IMR-90 (cell line): ENCODE data around the gene QSOX2. TPM values are rescaled to one million over a fixed set of nuclear protein-coding genes. Genes with fewer than 3 reads are reported as not detected.

ENCODE experiments used
- ATAC-seq: fragments of 200-7000 bp; cut with Tn5 transposase; 2 replicates; pipeline ENCODE4 v1.9.1; 2020; ENCODE audit warnings: low read depth, mild to moderate bottlenecking, moderate library complexity
- BruUV-seq: library from RNA; stranded (reverse); fragments of 400-500 nt; replicated peaks from 2 replicates; lab custom pipeline; 2021; lab: Mats Ljungman, UMichigan
- CTCF ChIA-PET: fragments of 300-600 bp; formaldehyde crosslinking; extraction: SDS; loops from one replicate; lab custom pipeline; 2021; ENCODE audit warnings: antibody characterized with exemption; lab: Yijun Ruan, JAX
- POLR2A ChIA-PET: fragments of 300-600 bp; sonication (Branson Sonifier 250); formaldehyde crosslinking; loops from one replicate; lab custom pipeline; 2022; ENCODE audit warnings: antibody characterized with exemption; ENCODE audit not compliant: unreplicated experiment; lab: Charles Lee
- DNase-seq: peaks from one replicate; pipeline ENCODE4 v3.0.0; 2013
- H2AFZ ChIP-seq: replicated peaks from 2 replicates; pipeline ENCODE3; 2013; ENCODE audit warnings: low read length, mild to moderate bottlenecking; ENCODE audit not compliant: poor library complexity
- H2AK5ac ChIP-seq: 2 replicates; pipeline ENCODE4 v1.6.1; 2013; ENCODE audit warnings: low read depth, low read length, inconsistent platforms
- H2AK9ac ChIP-seq: replicated peaks from 2 replicates; pipeline ENCODE3; 2013; ENCODE audit warnings: mild to moderate bottlenecking, low read depth, low read length, moderate library complexity; ENCODE audit not compliant: poor library complexity
- H2BK120ac ChIP-seq: 2 replicates; pipeline ENCODE4 v1.6.1; 2013; ENCODE audit warnings: low read depth, low read length, inconsistent platforms
- H2BK15ac ChIP-seq: 3 replicates; pipeline ENCODE4 v1.6.1; 2013; ENCODE audit warnings: low read depth, low read length, inconsistent platforms
- H2BK20ac ChIP-seq: 2 replicates; pipeline ENCODE4 v1.6.1; 2013; ENCODE audit warnings: low read depth, mild to moderate bottlenecking, inconsistent platforms, low read length, moderate library complexity
- H2BK5ac ChIP-seq: 2 replicates; pipeline ENCODE4 v1.6.1; 2013; ENCODE audit warnings: mild to moderate bottlenecking, low read depth, low read length, inconsistent platforms; ENCODE audit not compliant: poor library complexity, severe bottlenecking
- H3K14ac ChIP-seq: replicated peaks from 2 replicates; pipeline ENCODE4 v1.6.1; 2013; ENCODE audit warnings: low read depth, low read length, inconsistent platforms
- H3K18ac ChIP-seq: 2 replicates; pipeline ENCODE4 v1.6.1; 2013; ENCODE audit warnings: low read depth, low read length, control low read depth
- H3K23ac ChIP-seq: 2 replicates; pipeline ENCODE4 v1.6.1; 2013; ENCODE audit warnings: low read depth, low read length, inconsistent platforms
- H3K27ac ChIP-seq: 2 replicates; pipeline ENCODE4 v1.5.1; 2013; ENCODE audit warnings: mild to moderate bottlenecking, control low read depth, low read length; ENCODE audit not compliant: insufficient read depth
- H3K27me3 ChIP-seq: 2 replicates; pipeline ENCODE4 v1.6.1; 2013; ENCODE audit warnings: low read length; ENCODE audit not compliant: control insufficient read depth, insufficient read depth
- H3K36me3 ChIP-seq: 2 replicates; pipeline ENCODE4 v1.6.1; 2013; ENCODE audit warnings: low read length, mixed read lengths; ENCODE audit not compliant: control insufficient read depth, insufficient read depth
- H3K4ac ChIP-seq: 2 replicates; pipeline ENCODE4 v1.6.1; 2013; ENCODE audit warnings: low read depth, low read length, inconsistent platforms
- H3K4me1 ChIP-seq: 2 replicates; pipeline ENCODE4 v1.6.1; 2013; ENCODE audit warnings: low read length, mixed read lengths; ENCODE audit not compliant: control insufficient read depth, insufficient read depth
- H3K4me2 ChIP-seq: 2 replicates; pipeline ENCODE4 v1.6.1; 2013; ENCODE audit warnings: low read depth, mild to moderate bottlenecking, control low read depth, low read length, moderate library complexity
- H3K4me3 ChIP-seq: 2 replicates; pipeline ENCODE4 v1.5.1; 2013; ENCODE audit warnings: low read depth, mild to moderate bottlenecking, control low read depth, low read length, moderate library complexity; ENCODE audit not compliant: insufficient read depth
- H3K56ac ChIP-seq: 2 replicates; pipeline ENCODE4 v1.6.1; 2013; ENCODE audit warnings: low read length, inconsistent platforms; ENCODE audit not compliant: insufficient read depth; ENCODE audit errors: extremely low read depth
- H3K79me1 ChIP-seq, 2 experiments: 2 replicates each; pipeline ENCODE4 v1.6.1; 2013; ENCODE audit warnings: low read length in 2 of 2, inconsistent platforms in 1 of 2, low read depth in 1 of 2
- H3K9ac ChIP-seq: 2 replicates; pipeline ENCODE4 v1.6.1; 2013; ENCODE audit warnings: low read depth, low read length, control low read depth
- H3K9me1 ChIP-seq: 2 replicates; pipeline ENCODE4 v1.6.1; 2013; ENCODE audit warnings: low read length, inconsistent platforms; ENCODE audit not compliant: insufficient read depth
- H3K9me3 ChIP-seq: 2 replicates; pipeline ENCODE4 v1.6.1; 2013; ENCODE audit warnings: low read length; ENCODE audit not compliant: control insufficient read depth, insufficient read depth
- H4K20me1 ChIP-seq: 2 replicates; pipeline ENCODE4 v1.6.1; 2013; ENCODE audit warnings: low read length, inconsistent platforms; ENCODE audit not compliant: insufficient read depth
- H4K5ac ChIP-seq: 2 replicates; pipeline ENCODE4 v1.6.1; 2013; ENCODE audit warnings: mild to moderate bottlenecking, low read depth, low read length, control low read depth
- H4K8ac ChIP-seq, 2 experiments: 2 replicates each; pipeline ENCODE4 v1.6.1; 2013; ENCODE audit warnings: low read depth in 2 of 2, low read length in 2 of 2, control low read depth in 1 of 2, inconsistent platforms in 1 of 2
- H4K91ac ChIP-seq: 2 replicates; pipeline ENCODE4 v1.6.1; 2013; ENCODE audit warnings: low read depth, low read length, inconsistent platforms; ENCODE audit not compliant: insufficient read depth
- CEBPB ChIP-seq: IDR thresholded peaks from 2 replicates; pipeline ENCODE4 v1.6.1; 2012; ENCODE audit warnings: low read depth, low read length, improper control_type of control experiment
- CHD1 ChIP-seq: IDR thresholded peaks from 2 replicates; pipeline ENCODE4 v1.6.1; 2012; ENCODE audit warnings: low read depth, low read length, improper control_type of control experiment
- FOS ChIP-seq: fragments of 150-350 bp; IDR thresholded peaks from 2 replicates; pipeline ENCODE4 v1.6.1; 2016; ENCODE audit warnings: low read depth, low read length
- MAFK ChIP-seq: IDR thresholded peaks from 2 replicates; pipeline ENCODE4 v1.6.1; 2012; ENCODE audit warnings: low read depth, low read length, improper control_type of control experiment
- MAZ ChIP-seq: IDR thresholded peaks from 2 replicates; pipeline ENCODE4 v1.6.1; 2012; ENCODE audit warnings: low read depth, mild to moderate bottlenecking, low read length, improper control_type of control experiment, moderate library complexity, borderline replicate concordance
- MXI1 ChIP-seq: IDR thresholded peaks from 2 replicates; pipeline ENCODE4 v1.6.1; 2012; ENCODE audit warnings: low read depth, mild to moderate bottlenecking, low read length, moderate library complexity, borderline replicate concordance
- NFE2L2 ChIP-seq: fragments of 150-350 bp; IDR thresholded peaks from 2 replicates; pipeline ENCODE4 v1.6.1; 2016; ENCODE audit warnings: low read depth, mild to moderate bottlenecking, low read length
- POLR2A ChIP-seq: IDR thresholded peaks from 2 replicates; pipeline ENCODE4 v1.6.1; 2012; ENCODE audit warnings: mild to moderate bottlenecking, low read depth, low read length
- RCOR1 ChIP-seq: IDR thresholded peaks from 2 replicates; pipeline ENCODE4 v1.6.1; 2012; ENCODE audit warnings: mild to moderate bottlenecking, low read length, improper control_type of control experiment; ENCODE audit not compliant: insufficient replicate concordance
- RFX5 ChIP-seq: IDR thresholded peaks from 2 replicates; pipeline ENCODE4 v1.8.0; 2012; ENCODE audit warnings: low read depth, mild to moderate bottlenecking, low read length, moderate library complexity
- WGBS, 2 experiments: methylation state at CpG; one replicate each; pipeline versions ENCODE4 v1.1.5 to v1.1.7; 2013; ENCODE audit warnings: missing lambda C conversion rate in 2 of 2; ENCODE audit not compliant: insufficient read length in 1 of 2; ENCODE audit errors: extremely low coverage in 2 of 2; 5-methylcytosine and 5-hydroxymethylcytosine counted together
- dilution Hi-C: fragments of 300-500 bp; cut with HindIII; formaldehyde crosslinking; loops from one replicate; pipeline ENCODE4 v1.14.3; 2018; ENCODE audit warnings: low sequenced_read_pairs; ENCODE audit not compliant: unreplicated experiment
- in situ Hi-C: fragments of 300-500 bp; cut with MboI; formaldehyde crosslinking; loops from 3 replicates; pipeline ENCODE4 v1.14.3; 2019; ENCODE audit warnings: low sequenced_read_pairs, inconsistent platforms, mixed read lengths
- intact Hi-C: fragments of 100-400 bp; cut with micrococcal nuclease; formaldehyde crosslinking; loops from 2 replicates; pipeline ENCODE4 v1.10.0; 2022
- polyA plus RNA-seq, 3 experiments: library from polyadenylated mRNA; depleted of rRNA; stranded (reverse); fragments of >200 nt; gene quantifications; 2 replicates each; pipeline ENCODE4 v1.2.3, GENCODE V29; 2012; ENCODE audit warnings: low replicate concordance in 1 of 3
- total RNA-seq: library from RNA; depleted of rRNA; stranded (reverse); fragments of >200 nt; gene quantifications from 2 replicates; pipeline ENCODE4 v1.2.3, GENCODE V29; 2012
- TF ChIP-seq, protein P1 (sequence below): fragments of 150-350 bp; IDR thresholded peaks from 2 replicates; pipeline ENCODE4 v1.6.1; 2016; ENCODE audit warnings: low read depth, mild to moderate bottlenecking, low read length, moderate library complexity, borderline replicate concordance
- TF ChIP-seq, protein P2 (sequence below): fragments of 150-350 bp; IDR thresholded peaks from 2 replicates; pipeline ENCODE4 v1.6.1; 2017; ENCODE audit warnings: mild to moderate bottlenecking, antibody characterized with exemption, low read length, low read depth

The QSOX2 gene
- total and polyA plus RNA-seq, 2 of the 4 experiments (the other 2 are of a cell fraction): 5.9 to 12.9 TPM

DNA sequence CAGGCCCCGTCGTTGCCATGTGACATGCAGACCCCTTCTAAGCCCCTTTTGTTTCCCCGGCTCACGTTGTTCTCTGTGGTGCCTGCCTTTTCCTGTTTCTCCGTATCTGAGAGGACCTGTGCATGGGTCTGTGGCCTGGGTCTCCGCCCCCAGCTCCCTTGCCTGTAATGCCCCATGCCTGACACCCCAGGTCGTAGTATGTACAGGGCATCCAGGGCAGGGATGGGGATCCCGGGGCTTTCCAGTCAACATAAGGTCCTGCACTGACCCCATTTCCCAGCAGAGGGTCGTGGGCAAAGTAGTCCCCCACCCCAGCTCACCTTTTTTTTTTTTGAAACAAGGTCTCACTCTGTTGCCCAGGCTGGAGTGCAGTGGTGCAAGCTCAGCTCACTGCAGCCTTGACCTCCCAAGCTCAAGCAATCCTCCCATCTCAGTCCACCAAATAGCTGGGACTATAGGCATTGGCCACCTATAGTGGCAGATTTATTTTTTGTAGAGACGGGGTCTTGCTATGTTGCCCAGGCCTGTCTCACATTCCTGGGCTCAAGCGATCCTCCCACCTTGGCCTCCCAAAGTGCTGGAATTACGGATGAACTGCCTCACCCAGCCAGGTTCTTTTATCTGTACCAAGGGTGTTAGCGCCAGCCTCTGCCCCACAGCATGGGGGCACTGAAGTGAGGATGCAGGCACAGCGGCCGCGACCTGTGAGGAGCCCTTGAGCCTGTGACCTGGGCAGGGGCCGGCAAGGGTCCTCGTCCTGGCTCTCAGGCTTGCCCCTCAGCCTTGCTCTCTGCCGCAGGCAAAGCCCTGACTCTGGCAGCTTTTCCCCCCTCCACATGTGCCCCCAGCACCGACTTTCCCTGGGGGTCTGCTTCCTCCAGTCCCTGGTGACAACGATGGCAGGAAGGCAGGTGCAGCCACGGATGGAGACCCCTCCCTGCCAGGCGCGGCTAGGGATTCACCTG lies 19.1 kb upstream of the QSOX2 start (continued):
- TF ChIP-seq, protein P1, sequence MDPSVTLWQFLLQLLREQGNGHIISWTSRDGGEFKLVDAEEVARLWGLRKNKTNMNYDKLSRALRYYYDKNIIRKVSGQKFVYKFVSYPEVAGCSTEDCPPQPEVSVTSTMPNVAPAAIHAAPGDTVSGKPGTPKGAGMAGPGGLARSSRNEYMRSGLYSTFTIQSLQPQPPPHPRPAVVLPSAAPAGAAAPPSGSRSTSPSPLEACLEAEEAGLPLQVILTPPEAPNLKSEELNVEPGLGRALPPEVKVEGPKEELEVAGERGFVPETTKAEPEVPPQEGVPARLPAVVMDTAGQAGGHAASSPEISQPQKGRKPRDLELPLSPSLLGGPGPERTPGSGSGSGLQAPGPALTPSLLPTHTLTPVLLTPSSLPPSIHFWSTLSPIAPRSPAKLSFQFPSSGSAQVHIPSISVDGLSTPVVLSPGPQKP: no peak
- no peak for TF ChIP-seq FOS

DNA sequence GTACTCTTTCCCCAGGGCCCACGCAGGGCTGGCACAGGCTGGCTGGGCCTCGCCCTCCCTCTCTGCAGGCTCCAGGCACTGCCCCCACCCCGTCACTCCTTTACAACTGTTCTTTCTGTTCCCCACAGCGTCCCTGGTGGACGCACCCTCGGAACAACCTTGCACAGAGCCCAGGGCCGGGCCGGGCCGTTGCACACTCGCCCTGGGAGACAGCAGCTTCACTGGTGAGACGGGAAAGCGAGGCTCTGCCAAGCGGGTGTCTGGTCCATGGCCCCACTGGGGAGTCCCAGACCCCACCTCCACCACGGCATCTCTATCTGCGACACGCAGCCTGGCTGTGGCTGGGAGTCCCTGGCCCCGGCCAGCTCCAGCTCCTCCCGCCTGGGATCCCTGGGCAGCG lies 18.4 kb upstream of the QSOX2 start:
- no peak overlapping the region for H2BK20ac ChIP-seq
- no peak overlapping the region for H2AK5ac ChIP-seq
- no peaks in the 10 kb centered on the region for H3K9me3 ChIP-seq
- no peak for DNase-seq
- H3K56ac ChIP-seq: no peak overlapping the region
- H3K4me2 ChIP-seq: no peak overlapping the region
- no peak overlapping the region for H3K23ac ChIP-seq
- in situ Hi-C loops (no loop called here), dilution Hi-C loops (no loop called here), intact Hi-C loops (no loop called here)
- H2AFZ ChIP-seq: no peak overlapping the region
- ChIA-PET POLR2A (no interaction called here), CTCF (no interaction called here)
- no peak overlapping the region for H2BK5ac ChIP-seq
- no peaks in the 10 kb centered on the region for H3K79me1 ChIP-seq
- H2AK9ac ChIP-seq: no peak overlapping the region
- BruUV-seq: no TSS peak
- H3K27me3 ChIP-seq: peaks cover 33% of the 10 kb centered on the region
- TF ChIP-seq MAZ (no peak), RFX5 (no peak), NFE2L2 (no peak), MAFK (no peak), MXI1 (no peak), CEBPB (no peak), POLR2A (no peak), CHD1 (no peak), RCOR1 (no peak)
- TF ChIP-seq, protein P2, sequence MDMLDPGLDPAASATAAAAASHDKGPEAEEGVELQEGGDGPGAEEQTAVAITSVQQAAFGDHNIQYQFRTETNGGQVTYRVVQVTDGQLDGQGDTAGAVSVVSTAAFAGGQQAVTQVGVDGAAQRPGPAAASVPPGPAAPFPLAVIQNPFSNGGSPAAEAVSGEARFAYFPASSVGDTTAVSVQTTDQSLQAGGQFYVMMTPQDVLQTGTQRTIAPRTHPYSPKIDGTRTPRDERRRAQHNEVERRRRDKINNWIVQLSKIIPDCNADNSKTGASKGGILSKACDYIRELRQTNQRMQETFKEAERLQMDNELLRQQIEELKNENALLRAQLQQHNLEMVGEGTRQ: no peak
- H3K36me3 ChIP-seq: no peaks in the 10 kb centered on the region
- H3K14ac ChIP-seq: no peak overlapping the region
- ATAC-seq: no peak
- peaks cover 3% of the 10 kb centered on the region; the same call in 1 of the 2 replicates for H3K4me1 ChIP-seq
- no peak overlapping the region for H4K5ac ChIP-seq
- no peak overlapping the region for H3K18ac ChIP-seq
- WGBS, 2 experiments: 74% methylated on average over 11 of the region's 19 CpGs; no CpG with 5 or more reads in 1 of the 2 experiments
- no peak overlapping the region for H3K9ac ChIP-seq
- H3K27ac ChIP-seq: no peak overlapping the region
- H2BK120ac ChIP-seq: no peak overlapping the region
- no peak overlapping the region for H3K4me3 ChIP-seq
- H4K8ac ChIP-seq: no peak overlapping the region
- no peaks in the 10 kb centered on the region for H3K9me1 ChIP-seq
- H4K20me1 ChIP-seq: no peaks in the 10 kb centered on the region
- no peak overlapping the region for H3K4ac ChIP-seq
- no peak overlapping the region for H4K91ac ChIP-seq
- H2BK15ac ChIP-seq: no peak overlapping the region
